Body of pancreas (tissue), 4 donors: ENCODE results near the gene KIF21A. TPM values are rescaled to one million over a fixed set of nuclear protein-coding genes. Genes with fewer than 3 reads are reported as not detected.

Source experiments
- ATAC-seq: fragments of 150-250 bp; one replicate; pipeline ENCODE4 v1.9.1; 2016
- DNase-seq, 4 donors: peaks; one replicate each; pipeline ENCODE4 v3.0.0-alpha.2; 2019
- H3K27ac ChIP-seq, 4 donors: fragments of 200-600 bp; sonication (generic); 1 replicate in 3 of 4; 2 replicates in 1 of 4; pipeline versions ENCODE4 v1.5.1 to v1.6.1; 2016 to 2019; ENCODE audit warnings: mild to moderate bottlenecking in 1 of 4, mixed read lengths in 1 of 4, moderate library complexity in 1 of 4
- H3K27me3 ChIP-seq, 2 donors: fragments of 200-600 bp; sonication (generic); one replicate each; pipeline ENCODE4 v1.6.0; 2016; ENCODE audit warnings: mild to moderate bottlenecking in 1 of 2
- H3K36me3 ChIP-seq, 2 donors: fragments of 200-600 bp; sonication (generic); replicated peaks in 1 of 2; 2 replicates each; pipeline ENCODE4 v1.5.1; 2016; ENCODE audit warnings: low read depth in 2 of 2; ENCODE audit not compliant: insufficient read depth in 1 of 2
- H3K4me1 ChIP-seq: fragments of 200-600 bp; sonication (generic); one replicate; pipeline ENCODE4 v1.6.0; 2016
- H3K4me3 ChIP-seq, 2 donors: fragments of 200-600 bp; sonication (generic); 1 replicate in 1 of 2; 2 replicates in 1 of 2; pipeline ENCODE4 v1.5.1; 2016 to 2019
- H3K9me3 ChIP-seq, 3 donors: fragments of 200-600 bp; sonication (generic); 1 replicate in 2 of 3; 2 replicates in 1 of 3; pipeline ENCODE4 v1.5.1; 2016
- CTCF ChIP-seq, 7 experiments: fragments of 450-650 bp in 4 of 7; fragments of 200-600 bp in 3 of 7; sonication (generic) in 3 of 7; IDR thresholded peaks; one replicate each; pipeline ENCODE4 v1.5.1; 2016 to 2019; ENCODE audit warnings: antibody characterized with exemption in 7 of 7
- POLR2A ChIP-seq, 3 donors: fragments of 450-650 bp; IDR thresholded peaks; one replicate each; pipeline ENCODE4 v1.6.1; 2016; ENCODE audit warnings: antibody characterized with exemption in 3 of 3, mild to moderate bottlenecking in 2 of 3
- WGBS, 2 donors: methylation state at CpG; one replicate each; pipeline ENCODE4 v1.1.5; 2017; 5-methylcytosine and 5-hydroxymethylcytosine counted together
- intact Hi-C: fragments of 100-400 bp; cut with DNase I; formaldehyde crosslinking; loops from one replicate; pipeline ENCODE4 v1.15.1; 2023
- total RNA-seq, 2 donors: library from RNA; depleted of rRNA; stranded (reverse); fragments of >200 nt; gene quantifications; one replicate each; pipeline ENCODE4 v1.1.0, GENCODE V29; 2016

The KIF21A gene
- total RNA-seq, 2 donors from 2014 or later, result 19.5 to 49.1 TPM

GRCh38 chr12:39252628-39253027 is 190.3 kb downstream of the KIF21A start:
- ATAC-seq (no peak), DNase-seq (peak in 3 of 4 donors; percentile 8 to 59 (median 32))
- WGBS, 2 donors, result 29 to 34% methylated on average over 1 of the region's 1 CpG
- Histone ChIP-seq H3K27ac (no peak overlapping the region), H3K9me3 (no peaks in the 10 kb centered on the region), H3K4me3 (no peak overlapping the region), H3K4me1 (no peaks in the 10 kb centered on the region), H3K27me3 (no peaks in the 10 kb centered on the region), H3K36me3 (no peaks in the 10 kb centered on the region)
- intact Hi-C loops, result no loop called here
- TF ChIP-seq CTCF (IDR thresholded peaks at IDR 0.05), result no peak
- TF ChIP-seq POLR2A (IDR thresholded peaks at IDR 0.05), result no peak

Other genes starting within 250 kb of the KIF21A start
- 1 to 10 TPM in 1 of 2 donors, under 1 TPM in 1; under 0.01 to 2.0 TPM for gene ABCD2, start 176.7 kb upstream of the KIF21A start, total RNA-seq